GM12864 (cell line): Measurements from ENCODE around the gene CRIP3.

Experiments used
- DNase-seq: peaks from one replicate; pipeline ENCODE4 v3.0.0-alpha.2; 2011; ENCODE audit warnings: low read depth
- H3K4me3 ChIP-seq: 2 replicates; pipeline ENCODE4 v1.5.1; 2011; ENCODE audit warnings: mild to moderate bottlenecking, low read depth, low read length, control low read depth
- CTCF ChIP-seq: IDR thresholded peaks from 2 replicates; pipeline ENCODE4 v1.5.1; 2011; ENCODE audit warnings: low read depth, mild to moderate bottlenecking, moderate library complexity, low read length, control low read depth, inconsistent platforms; ENCODE audit errors: missing control alignments

Gene CRIP3

GRCh38 chr6:43318011-43318410 is 9.4 kb upstream of the CRIP3 start:
- TF ChIP-seq CTCF: no peak
- no peak for DNase-seq
- H3K4me3 ChIP-seq: no peak overlapping the region

GRCh38 chr6:43313813-43314212 is 5.2 kb upstream of the CRIP3 start:
- DNase-seq: no peak
- no peak for TF ChIP-seq CTCF
- H3K4me3 ChIP-seq: no peak overlapping the region

GRCh38 chr6:43311666-43312065 is 3.0 kb upstream of the CRIP3 start:
- DNase-seq: no peak
- no peak overlapping the region for H3K4me3 ChIP-seq
- TF ChIP-seq CTCF: no peak

- TF ChIP-seq CTCF: no peak
- no peak overlapping the region for H3K4me3 ChIP-seq
- DNase-seq: no peak
Observed at GRCh38 chr6:43310624-43311023, 2.0 kb upstream of the CRIP3 start.

GRCh38 chr6:43310134-43310533 is 1.5 kb upstream of the CRIP3 start:
- no peak for TF ChIP-seq CTCF
- H3K4me3 ChIP-seq: no peak overlapping the region
- DNase-seq: no peak

GRCh38 chr6:43308990-43309477 is 408 bp upstream of the CRIP3 start:
- H3K4me3 ChIP-seq: peak overlapping the region; percentile 43
- no peak for DNase-seq
- no peak for TF ChIP-seq CTCF

- no peak for TF ChIP-seq CTCF
- no peak for DNase-seq
- no peak overlapping the region for H3K4me3 ChIP-seq
Observed at GRCh38 chr6:43307451-43308100, 1.1 kb downstream of the CRIP3 start.
